B cell (primary cell): Measurements from ENCODE around the gene CEACAM3. TPM values are rescaled to one million over a fixed set of nuclear protein-coding genes. Genes with fewer than 3 reads are reported as not detected.

ENCODE experiments used
- ATAC-seq: fragments of 200-7000 bp; cut with Tn5 transposase; one replicate; pipeline ENCODE4 v1.10.0; 2021; ENCODE audit warnings: low read depth, mild to moderate bottlenecking, moderate number of reproducible peaks, moderate library complexity
- CTCF ChIA-PET: fragments of 350-600 bp; sonication (Branson Sonifier 250); formaldehyde crosslinking; loops from one replicate; lab custom pipeline; 2021; ENCODE audit warnings: antibody characterized with exemption, inconsistent platforms; lab: Charles Lee
- POLR2A ChIA-PET: fragments of 350-600 bp; sonication (Branson Sonifier 250); formaldehyde crosslinking; loops from one replicate; lab custom pipeline; 2021; ENCODE audit warnings: antibody characterized with exemption; lab: Charles Lee
- DNase-seq: peaks from one replicate; pipeline ENCODE4 v3.0.0; 2013
- H2AFZ ChIP-seq: 2 replicates; pipeline ENCODE4 v1.6.1; 2012; ENCODE audit warnings: mild to moderate bottlenecking, low read depth, low read length; ENCODE audit not compliant: insufficient read depth, poor library complexity, severe bottlenecking
- H3K27ac ChIP-seq, 2 donors: 1 replicate in 1 of 2; 2 replicates in 1 of 2; pipeline ENCODE4 v1.5.1; 2012 to 2013; ENCODE audit warnings: low read length in 2 of 2, mild to moderate bottlenecking in 2 of 2, moderate library complexity in 1 of 2
- H3K27me3 ChIP-seq, 4 experiments: fragments of 200-600 bp in 1 of 4; sonication (generic) in 1 of 4; replicated peaks in 1 of 4; 1 replicate in 2 of 4; 2 replicates in 2 of 4; pipeline versions ENCODE4 v1.6.1 to v1.7.0; 2013 to 2016; ENCODE audit warnings: low read length in 3 of 4, mild to moderate bottlenecking in 2 of 4, mixed read lengths in 1 of 4, moderate library complexity in 1 of 4; ENCODE audit not compliant: insufficient read depth in 4 of 4, control insufficient read depth in 3 of 4; ENCODE audit errors: control extremely low read depth in 1 of 4
- H3K36me3 ChIP-seq, 2 experiments: replicated peaks in 1 of 2; 1 replicate in 1 of 2; 2 replicates in 1 of 2; pipeline versions ENCODE4 v1.6.1 to v1.7.1; 2013; ENCODE audit warnings: low read length in 1 of 2; ENCODE audit not compliant: insufficient read depth in 2 of 2, control insufficient read depth in 1 of 2; ENCODE audit errors: control extremely low read depth in 1 of 2, extremely low read depth in 1 of 2
- H3K4me1 ChIP-seq, 2 donors: fragments of 200-600 bp in 1 of 2; sonication (generic) in 1 of 2; 1 replicate in 1 of 2; 2 replicates in 1 of 2; pipeline versions ENCODE4 v1.5.1 to v1.6.1; 2013 to 2017; ENCODE audit warnings: low read length in 2 of 2; ENCODE audit not compliant: control insufficient read depth in 2 of 2, insufficient read depth in 2 of 2
- H3K4me2 ChIP-seq: replicated peaks from 2 replicates; pipeline ENCODE3; 2012; ENCODE audit warnings: mild to moderate bottlenecking, low read depth, low read length; ENCODE audit not compliant: poor library complexity, severe bottlenecking
- H3K4me3 ChIP-seq, 5 experiments: fragments of 200-600 bp in 1 of 5; sonication (generic) in 1 of 5; 1 replicate in 3 of 5; 2 replicates in 2 of 5; pipeline versions ENCODE4 v1.5.1 to v1.7.0; 2011 to 2016; ENCODE audit warnings: low read length in 4 of 5, mild to moderate bottlenecking in 4 of 5, low read depth in 2 of 5, control low read depth in 1 of 5, moderate library complexity in 1 of 5; ENCODE audit not compliant: insufficient read depth in 1 of 5; ENCODE audit errors: control extremely low read depth in 1 of 5, extremely low read depth in 1 of 5
- H3K79me2 ChIP-seq: fragments of 200-600 bp; sonication (generic); one replicate; pipeline ENCODE4 v1.6.0; 2016; ENCODE audit warnings: low read length; ENCODE audit not compliant: control insufficient read depth, insufficient read depth
- H3K9ac ChIP-seq: fragments of 200-600 bp; sonication (generic); 2 replicates; pipeline ENCODE4 v1.6.1; 2017; ENCODE audit warnings: mild to moderate bottlenecking, low read length, moderate library complexity
- H3K9me3 ChIP-seq, 3 donors: one replicate each; pipeline versions ENCODE4 v1.6.1 to v1.7.1; 2013; ENCODE audit warnings: low read length in 2 of 3; ENCODE audit not compliant: control insufficient read depth in 2 of 3, insufficient read depth in 1 of 3; ENCODE audit errors: control extremely low read depth in 1 of 3
- H4K20me1 ChIP-seq: 2 replicates; pipeline ENCODE4 v1.6.0; 2012; ENCODE audit warnings: mild to moderate bottlenecking, low read length; ENCODE audit not compliant: insufficient read depth, control insufficient read depth, poor library complexity, severe bottlenecking
- H3K27ac Mint-ChIP-seq: one replicate; pipeline ENCODE4 v1.8.0; 2021; ENCODE audit warnings: mixed read lengths
- H3K27me3 Mint-ChIP-seq: one replicate; pipeline ENCODE4 v1.8.0; 2021; ENCODE audit warnings: mixed read lengths
- H3K4me1 Mint-ChIP-seq: one replicate; pipeline ENCODE4 v1.8.0; 2021; ENCODE audit warnings: mixed read lengths
- H3K4me3 Mint-ChIP-seq: one replicate; pipeline ENCODE4 v1.8.0; 2021; ENCODE audit warnings: mixed read lengths
- H3K9me3 Mint-ChIP-seq: one replicate; pipeline ENCODE4 v1.8.0; 2022; ENCODE audit warnings: mixed read lengths; ENCODE audit not compliant: insufficient read depth
- CTCF ChIP-seq: fragments of 200-600 bp; IDR thresholded peaks from one replicate; pipeline ENCODE4 v1.8.0; 2022; ENCODE audit warnings: antibody characterized with exemption, mild to moderate bottlenecking
- EZH2 ChIP-seq: IDR thresholded peaks from 2 replicates; pipeline ENCODE4 v1.6.1; 2012; ENCODE audit warnings: borderline replicate concordance, low read depth, mild to moderate bottlenecking, moderate library complexity, low read length; ENCODE audit not compliant: insufficient read depth, poor library complexity, severe bottlenecking
- WGBS: methylation state at CpG from one replicate; pipeline ENCODE4 v1.1.5; 2013; ENCODE audit warnings: missing lambda C conversion rate; ENCODE audit not compliant: insufficient coverage; 5-methylcytosine and 5-hydroxymethylcytosine counted together
- intact Hi-C: fragments of 100-400 bp; cut with micrococcal nuclease; formaldehyde crosslinking; loops from one replicate; pipeline ENCODE4 v1.10.0; 2022
- polyA plus RNA-seq: library from polyadenylated mRNA; depleted of rRNA; stranded (reverse); fragments of >200 nt; gene quantifications from 2 replicates; pipeline ENCODE4 v1.2.3, GENCODE V29; 2012
- total RNA-seq, 2 donors: library from RNA; stranded (reverse); fragments of 120-200 nt in 1 of 2; gene quantifications; 1 replicate in 1 of 2; 2 replicates in 1 of 2; pipeline versions ENCODE4 v1.2.3 to v1.2.4, GENCODE V29; 2013 to 2022

Gene CEACAM3
- total and polyA plus RNA-seq, 2 donors (not counting 1 experiment from before 2014, with no cell fraction given): not detected

DNA sequence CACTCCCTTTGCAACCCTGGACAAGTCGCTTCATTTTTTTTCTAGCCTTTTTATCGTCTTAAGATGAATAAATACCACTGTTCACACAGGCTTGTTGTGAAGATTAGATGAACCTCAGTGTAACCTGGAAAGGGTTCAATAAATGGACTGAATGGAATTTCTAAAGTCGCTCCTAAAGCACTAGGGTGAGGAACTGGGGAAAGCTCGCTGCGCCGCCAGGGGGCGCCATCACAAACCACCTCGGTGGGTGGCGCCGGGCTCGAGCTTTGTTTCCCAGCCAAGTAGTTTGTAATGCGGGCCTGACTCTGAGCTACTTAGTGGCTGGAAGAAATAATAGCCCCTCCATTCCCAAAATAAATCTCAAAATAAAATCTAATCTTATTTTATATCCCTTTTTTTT is 43.2 kb upstream of the CEACAM3 start:
- Histone ChIP-seq H3K4me2 (no peak overlapping the region), H3K27me3 (peaks cover 0 to 7% (median 2%) of the 10 kb centered on the region in 4 experiments), H3K9ac (no peak overlapping the region), H3K4me1 (peaks cover 0 to 8% of the 10 kb centered on the region in 2 donors), H3K27ac (no peak overlapping the region), H3K9me3 (no peaks in the 10 kb centered on the region), H2AFZ (no peak overlapping the region), H3K4me3 (no peak overlapping the region), H3K36me3 (no peaks in the 10 kb centered on the region), H3K79me2 (no peaks in the 10 kb centered on the region), H4K20me1 (no peaks in the 10 kb centered on the region)
- H3K9me3 Mint-ChIP-seq: no peaks in the 10 kb centered on the region
- CTCF ChIA-PET: interaction anchor here (0.5 to 5.6 kb wide), 35 partner anchors 8 to 1846 kb away, joined by 3 to 114 read pairs (median 4); partner anchors contain the start of gene RABAC1
- peaks cover 19% of the 10 kb centered on the region for H3K27me3 Mint-ChIP-seq
- TF ChIP-seq CTCF (peak; percentile 79), EZH2 (no peak)
- H3K4me1 Mint-ChIP-seq: peaks cover 1% of the 10 kb centered on the region
- WGBS: 0% methylated on average over 5 of the region's 12 CpGs
- H3K27ac Mint-ChIP-seq: no peak overlapping the region
- POLR2A ChIA-PET: no interaction called here
- no peak overlapping the region for H3K4me3 Mint-ChIP-seq
- peak; percentile 75 for DNase-seq
- ATAC-seq: peak; percentile 47
- intact Hi-C loops: loop anchor here (1.0 kb wide), 2 partner anchors 32 to 68 kb away; no protein-coding TSS in a partner anchor

DNA sequence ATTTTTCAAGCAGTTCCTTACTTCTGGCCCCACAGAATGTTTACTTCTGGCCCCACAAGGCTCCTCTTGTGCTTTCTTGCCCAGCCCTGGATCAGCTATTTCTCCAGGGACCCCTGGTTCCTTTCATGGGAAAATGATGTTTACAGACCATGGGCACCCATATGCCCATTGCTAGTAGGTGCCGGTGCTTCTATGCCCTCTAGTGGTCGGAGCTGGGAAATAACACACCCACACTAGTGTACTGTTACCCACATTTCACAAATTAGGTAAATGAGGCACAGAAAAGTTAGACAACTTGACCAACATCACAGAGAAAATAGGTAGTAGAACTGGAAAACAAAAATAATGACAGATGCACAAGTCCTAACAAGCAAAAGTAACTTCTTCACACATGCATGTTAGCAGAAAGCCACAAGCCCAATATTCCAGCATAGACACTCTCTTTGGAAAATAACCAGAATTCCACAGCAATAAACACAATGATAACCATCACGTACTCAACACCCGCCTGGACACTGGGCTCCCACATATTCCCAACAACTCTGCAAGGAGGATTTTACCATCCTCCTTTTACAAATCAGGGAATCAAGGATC is 42.4 kb upstream of the CEACAM3 start:
- POLR2A ChIA-PET: no interaction called here
- intact Hi-C loops: loop anchor here (1.0 kb wide), 2 partner anchors 31 to 67 kb away; no protein-coding TSS in a partner anchor
- H3K9me3 ChIP-seq: no peaks in the 10 kb centered on the region
- no peaks in the 10 kb centered on the region for H3K79me2 ChIP-seq
- peak; percentile 76 for DNase-seq
- H3K9ac ChIP-seq: no peak overlapping the region
- 75% methylated on average over 2 of the region's 4 CpGs for WGBS
- H3K27ac ChIP-seq: no peak overlapping the region
- Mint-ChIP-seq H3K4me1 (peaks cover 1% of the 10 kb centered on the region), H3K9me3 (no peaks in the 10 kb centered on the region), H3K27me3 (peaks cover 11% of the 10 kb centered on the region), H3K27ac (no peak overlapping the region), H3K4me3 (no peak overlapping the region)
- peaks cover 0 to 8% of the 10 kb centered on the region in 2 donors for H3K4me1 ChIP-seq
- peak; percentile 94 for ATAC-seq
- no peaks in the 10 kb centered on the region for H4K20me1 ChIP-seq
- H3K4me3 ChIP-seq: no peak overlapping the region
- H2AFZ ChIP-seq: no peak overlapping the region
- no peaks in the 10 kb centered on the region for H3K36me3 ChIP-seq
- no peak overlapping the region for H3K4me2 ChIP-seq
- no peak for TF ChIP-seq EZH2
- peak; percentile 76 for TF ChIP-seq CTCF
- H3K27me3 ChIP-seq: peaks cover 0 to 7% (median 0%) of the 10 kb centered on the region in 4 experiments
- CTCF ChIA-PET: interaction anchor here (0.5 to 5.6 kb wide), 27 partner anchors 9 to 737 kb away, joined by 3 to 114 read pairs (median 5); partner anchors contain the start of gene RABAC1
